Amniotic stem cell (primary cell): ENCODE data around the gene CRTC1.

Experiments used
- DNase-seq: peaks from one replicate; lab custom pipeline; 2025; lab: John Stamatoyannopoulos, UW

Gene CRTC1, protein sequence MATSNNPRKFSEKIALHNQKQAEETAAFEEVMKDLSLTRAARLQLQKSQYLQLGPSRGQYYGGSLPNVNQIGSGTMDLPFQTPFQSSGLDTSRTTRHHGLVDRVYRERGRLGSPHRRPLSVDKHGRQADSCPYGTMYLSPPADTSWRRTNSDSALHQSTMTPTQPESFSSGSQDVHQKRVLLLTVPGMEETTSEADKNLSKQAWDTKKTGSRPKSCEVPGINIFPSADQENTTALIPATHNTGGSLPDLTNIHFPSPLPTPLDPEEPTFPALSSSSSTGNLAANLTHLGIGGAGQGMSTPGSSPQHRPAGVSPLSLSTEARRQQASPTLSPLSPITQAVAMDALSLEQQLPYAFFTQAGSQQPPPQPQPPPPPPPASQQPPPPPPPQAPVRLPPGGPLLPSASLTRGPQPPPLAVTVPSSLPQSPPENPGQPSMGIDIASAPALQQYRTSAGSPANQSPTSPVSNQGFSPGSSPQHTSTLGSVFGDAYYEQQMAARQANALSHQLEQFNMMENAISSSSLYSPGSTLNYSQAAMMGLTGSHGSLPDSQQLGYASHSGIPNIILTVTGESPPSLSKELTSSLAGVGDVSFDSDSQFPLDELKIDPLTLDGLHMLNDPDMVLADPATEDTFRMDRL

GRCh38 chr19:18683109-18683957 lies at the start of gene CRTC1:
Gene CRTC1 (plus strand): TSS chr19:18683680. CDS start chr19:18683703, 23 bp downstream.
- DNase-seq: peak; percentile 87

GRCh38 chr19:18634612-18635297 lies 48.7 kb upstream of the CRTC1 start:
- no peak for DNase-seq

DNA sequence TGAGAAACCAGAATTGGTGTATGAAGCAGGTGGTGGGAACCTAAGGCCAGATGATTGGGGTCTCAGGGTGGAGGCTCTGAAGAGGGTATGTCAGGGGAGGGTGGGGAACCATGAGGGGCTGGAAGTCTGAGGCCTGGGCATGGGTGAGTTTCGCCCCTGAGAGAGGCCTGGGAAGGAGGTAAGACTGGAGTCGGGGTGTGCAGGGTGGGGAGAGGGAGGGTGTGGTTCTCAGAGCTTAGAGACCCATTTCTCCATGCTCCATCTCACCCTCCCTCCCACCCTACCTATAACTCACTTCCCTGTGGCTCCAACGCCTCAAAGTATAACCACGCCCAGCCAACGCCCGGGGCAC lies 47.7 kb upstream of the CRTC1 start:
- DNase-seq: no peak

- DNase-seq: peak; percentile 93
Observed at GRCh38 chr19:18636183-18636968, 47.1 kb upstream of the CRTC1 start.

DNA sequence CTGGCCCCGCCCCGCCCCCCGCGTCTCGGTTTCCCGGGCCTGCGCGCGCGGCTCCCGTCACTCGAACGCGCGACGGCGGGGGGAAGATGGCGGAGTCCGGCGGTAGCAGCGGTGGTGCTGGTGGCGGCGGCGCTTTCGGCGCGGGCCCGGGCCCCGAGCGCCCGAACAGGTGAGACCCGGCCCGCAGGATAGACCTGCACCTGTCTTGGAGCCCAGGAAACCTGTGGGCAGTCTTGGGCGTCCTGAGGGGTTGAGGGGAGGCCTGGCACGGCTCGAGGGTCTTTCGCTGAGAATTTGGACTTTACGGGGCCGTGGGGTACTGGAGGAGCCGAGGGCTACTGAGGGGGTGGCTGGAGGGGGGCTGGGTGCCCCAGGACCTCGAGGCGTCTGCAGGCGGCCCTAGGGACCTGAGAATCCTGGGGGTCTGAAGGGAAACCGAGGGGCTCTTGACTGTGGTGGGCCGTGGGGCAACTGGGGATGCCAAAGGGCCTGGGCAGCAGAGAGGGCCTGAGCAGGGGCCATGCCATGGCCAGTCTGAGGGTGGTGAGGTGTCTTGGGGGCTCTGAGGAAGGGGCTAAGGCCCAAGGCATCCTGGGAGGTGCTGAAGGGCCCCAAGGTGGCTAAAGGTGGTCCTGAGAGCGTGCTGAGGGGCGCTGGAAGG lies 46.4 kb upstream of the CRTC1 start, which contains the start of gene KLHL26:
KLHL26 (plus strand) TSS at position 60 of the 661 bp plus-strand sequence; CDS start at position 87, 27 bp downstream.
- no peak for DNase-seq

DNA sequence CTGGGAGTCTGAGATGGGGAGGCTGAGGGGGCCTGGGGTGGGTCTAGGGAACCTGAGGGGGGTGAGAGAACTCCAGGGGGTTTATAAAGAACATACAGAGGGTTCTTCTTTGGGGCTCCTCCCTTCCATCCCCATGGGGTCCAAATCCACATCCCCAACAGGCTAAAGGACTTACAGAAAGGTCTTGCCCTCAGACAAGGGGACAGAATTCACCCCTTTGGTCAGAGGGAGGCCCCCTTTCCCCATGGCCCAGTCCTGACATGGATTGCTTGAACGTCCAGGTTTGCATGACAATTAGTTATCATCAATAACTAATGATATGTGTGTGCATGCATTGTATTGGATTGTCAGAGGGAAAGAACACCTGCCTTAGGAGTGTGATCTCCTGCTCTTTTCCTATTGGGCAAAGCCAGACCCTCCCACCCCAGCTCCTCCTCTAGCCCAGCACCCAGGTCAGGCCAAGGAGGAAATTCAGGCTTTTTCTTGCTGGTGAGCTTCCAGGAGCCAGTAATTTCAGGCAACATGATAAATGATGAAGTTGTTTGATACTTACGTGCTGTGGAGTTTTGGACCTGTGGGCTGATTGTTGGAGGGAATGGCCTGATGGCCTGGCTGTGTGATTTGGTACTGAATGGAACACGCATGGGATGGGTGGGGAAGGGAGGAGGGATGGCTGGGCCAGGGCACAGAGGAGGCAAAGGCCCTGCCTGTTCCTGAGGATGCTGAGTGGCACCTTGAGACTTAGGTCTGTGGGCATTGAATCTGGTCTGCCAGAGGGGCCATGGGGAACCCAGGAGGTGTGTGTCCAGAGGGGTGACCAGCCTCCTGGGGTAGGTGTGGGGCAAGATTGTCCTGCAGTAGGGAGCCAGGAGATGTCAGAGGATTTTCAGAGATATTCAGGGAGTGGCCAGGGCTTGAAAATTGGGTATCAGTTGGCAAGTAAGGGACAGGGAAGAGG lies 45.5 kb upstream of the CRTC1 start:
- no peak for DNase-seq

GRCh38 chr19:18639706-18640243 lies 43.7 kb upstream of the CRTC1 start:
- DNase-seq: no peak

DNA sequence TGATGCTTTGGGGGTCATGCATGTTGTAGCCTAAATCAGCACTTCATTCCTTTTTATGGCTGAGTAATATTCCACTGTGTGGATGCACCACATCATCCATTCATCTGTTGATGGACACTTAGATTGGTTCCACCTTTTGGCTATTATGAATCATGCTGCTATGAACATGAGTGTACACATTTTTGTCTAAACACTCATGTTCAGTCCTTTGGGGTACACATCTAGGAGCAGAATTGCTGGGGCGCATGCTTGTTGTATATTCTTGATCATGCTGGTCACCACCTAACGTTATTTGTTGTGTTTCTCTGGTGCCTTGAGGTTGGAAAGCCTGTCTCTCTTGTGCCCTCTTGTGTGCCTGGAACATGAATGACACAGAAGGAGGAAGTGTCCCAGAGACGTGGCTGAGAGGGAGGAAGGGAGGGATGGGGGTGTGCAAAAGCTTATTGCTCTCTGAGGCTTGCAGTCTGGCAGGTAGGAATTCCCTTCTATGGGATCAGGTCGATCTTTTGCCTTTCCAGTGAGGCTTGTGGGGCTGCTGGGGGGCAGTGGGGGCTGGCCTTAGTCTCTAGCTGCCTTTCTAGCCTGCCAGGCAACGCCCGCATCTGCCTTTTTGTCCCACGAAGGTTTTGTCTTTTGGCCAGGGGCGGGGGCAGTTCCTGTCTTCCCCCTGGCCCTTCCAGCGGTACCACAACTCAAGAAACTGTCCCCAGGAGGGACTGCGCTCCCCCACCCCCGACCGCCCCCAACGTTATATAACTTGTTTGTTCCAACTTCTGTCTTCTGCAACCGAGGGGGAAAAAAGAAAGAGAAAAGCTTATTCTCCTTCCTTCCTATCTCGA lies 39.1 kb upstream of the CRTC1 start:
- DNase-seq: no peak

DNA sequence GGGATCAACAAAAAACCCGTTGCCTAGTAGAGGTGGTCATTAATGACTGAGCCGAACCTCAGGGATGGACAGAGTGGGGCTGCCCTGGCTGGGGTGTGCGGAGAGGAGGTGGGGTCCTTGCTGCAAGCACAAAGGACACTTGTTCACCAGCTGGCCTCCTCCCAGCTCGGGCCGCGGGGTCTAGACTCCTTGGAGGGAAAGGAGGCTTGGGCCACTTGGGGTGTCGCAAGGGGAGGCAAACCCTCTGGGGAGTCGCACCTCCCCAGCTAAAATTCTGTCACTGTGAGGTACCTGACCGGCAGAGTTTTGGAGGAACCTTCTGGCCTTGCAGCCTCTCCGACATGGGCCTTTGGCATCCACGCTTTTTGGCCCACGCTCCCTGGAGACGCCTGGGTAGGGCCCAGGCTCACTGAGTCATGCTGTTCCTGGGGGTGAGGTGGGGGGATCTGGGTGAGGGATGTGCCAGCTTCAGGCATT lies 38.4 kb upstream of the CRTC1 start:
- no peak for DNase-seq

GRCh38 chr19:18646535-18647370 lies 36.7 kb upstream of the CRTC1 start:
- DNase-seq: no peak

GRCh38 chr19:18647371-18647767 lies 36.1 kb upstream of the CRTC1 start:
- no peak for DNase-seq

DNA sequence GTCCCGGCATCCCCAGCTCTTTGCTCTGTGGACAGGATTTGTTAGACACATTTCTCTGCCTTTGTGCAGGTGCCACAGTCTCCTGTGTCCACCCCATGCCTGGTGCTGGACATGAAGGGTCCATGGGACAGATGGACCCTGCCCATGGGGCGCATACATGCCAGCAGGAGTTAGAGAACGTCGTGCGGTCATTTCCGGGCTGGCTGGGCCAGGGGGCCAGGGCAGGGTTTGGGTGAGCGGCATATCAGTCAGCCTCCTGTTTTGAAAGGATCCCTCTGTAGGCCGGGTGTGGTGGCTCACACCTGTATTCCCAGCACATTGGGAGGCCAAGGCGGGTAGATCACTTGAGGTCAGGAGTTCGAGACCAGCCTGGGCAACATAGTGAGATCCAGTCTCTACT lies 35.7 kb upstream of the CRTC1 start:
- DNase-seq: no peak

GRCh38 chr19:18648973-18649315 lies 34.5 kb upstream of the CRTC1 start:
- no peak for DNase-seq

- no peak for DNase-seq
Observed at GRCh38 chr19:18649371-18650020, 34.0 kb upstream of the CRTC1 start.

- DNase-seq: no peak
Observed at GRCh38 chr19:18650021-18650390, 33.5 kb upstream of the CRTC1 start.

GRCh38 chr19:18650468-18651041 lies 32.9 kb upstream of the CRTC1 start:
- DNase-seq: no peak
